Motor neuron (in vitro differentiated cells): ENCODE results near the gene PCIF1. TPM values are rescaled to one million over a fixed set of nuclear protein-coding genes. Genes with fewer than 3 reads are reported as not detected.

ENCODE experiments used
- ATAC-seq, 8 experiments: fragments of 200-7000 bp; cut with Tn5 transposase; replicated peaks in 6 of 8; 2 replicates each; pipeline ENCODE4 v1.8.0; 2021; ENCODE audit warnings: mild to moderate bottlenecking in 8 of 8, moderate library complexity in 8 of 8
- H3K27ac ChIP-seq, 2 donors: fragments of 250-450 bp; sonication (Bioruptor Pico); 2 replicates each; pipeline ENCODE4 v1.9.0; 2021; ENCODE audit warnings: antibody characterized with exemption in 2 of 2, mild to moderate bottlenecking in 2 of 2, moderate library complexity in 1 of 2
- H3K4me1 ChIP-seq, 2 donors: fragments of 250-450 bp; sonication (Bioruptor Pico); replicated peaks in 1 of 2; 2 replicates each; pipeline ENCODE4 v1.6.1; 2021; ENCODE audit warnings: antibody characterized with exemption in 2 of 2, mild to moderate bottlenecking in 2 of 2, moderate library complexity in 1 of 2
- H3K4me3 ChIP-seq, 5 donors: fragments of 250-450 bp; sonication (Bioruptor Pico); 2 replicates each; pipeline ENCODE4 v1.9.0; 2021; ENCODE audit warnings: antibody characterized with exemption in 5 of 5, mild to moderate bottlenecking in 5 of 5, moderate library complexity in 4 of 5
- WGBS, 10 experiments: fragments of 450-650 bp; shearing (Covaris generic); methylation state at CpG; one replicate each; pipeline ENCODE4 v1.0.0; 2022; 5-methylcytosine and 5-hydroxymethylcytosine counted together
- in situ Hi-C, 9 experiments: fragments of 400-800 bp; cut with MboI; loops; one replicate each; pipeline ENCODE4 v1.15.0; 2021; ENCODE audit warnings: low sequenced_read_pairs in 9 of 9, low pct_unique_long_range_greater_than_20kb in 2 of 9; ENCODE audit not compliant: unreplicated experiment in 9 of 9
- total RNA-seq, 8 experiments: library from RNA; unstranded; fragments of 300-600 nt; gene quantifications; 2 replicates each; pipeline versions ENCODE4 v1.2.3 to v1.2.4, GENCODE V29; 2022

Gene PCIF1
- total RNA-seq, result 10 to 100 TPM in 7 of 8 experiments, 1 to 10 TPM in 1; 6.7 to 58.9 (median 20.4) TPM

GRCh38 chr20:45934586-45935415 lies at the start of gene PCIF1:
PCIF1 (plus strand) TSS chr20:45934683; CDS start chr20:45939000, 4,317 bp downstream.
- ATAC-seq, result peak; percentile 72 to 84 (median 82)
- 0 to 2% (median 0%) methylated on average over 1 to 9 of the region's 102 CpGs; no CpG with 5 or more reads in 5 of the 10 experiments for WGBS, 10 experiments
- Histone ChIP-seq H3K4me3 (peak within 1 kb of the TSS; percentile 72 to 95 (median 86)), H3K4me1 (peaks cover 5 to 9% of the 10 kb centered on the region in 2 donors), H3K27ac (peak within 1 kb of the TSS; percentile 99 to 100)
- in situ Hi-C loops, result no loop called here

GRCh38 chr20:45886590-45887345 lies 47.7 kb upstream of the PCIF1 start:
- H3K4me3 ChIP-seq, result no peak overlapping the region

DNA sequence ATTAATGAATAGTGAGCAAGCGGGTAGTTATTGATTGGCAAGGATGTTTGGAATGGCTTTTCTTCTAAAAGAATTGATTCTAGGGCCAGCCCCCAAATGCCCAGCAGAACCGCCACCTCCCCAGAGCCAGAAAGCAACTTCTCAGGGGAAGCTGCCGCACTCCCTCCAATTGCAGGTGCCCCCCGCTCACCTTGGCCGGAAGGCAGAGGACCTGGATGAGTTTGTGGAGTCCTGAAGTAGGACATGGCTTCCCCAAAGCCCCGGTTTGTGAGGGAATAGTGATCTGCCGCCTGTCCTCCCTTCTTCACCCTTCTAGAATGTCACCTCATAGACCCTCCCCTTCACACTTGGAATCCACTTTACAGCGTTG lies 47.2 kb upstream of the PCIF1 start, which contains the start of gene SPATA25:
SPATA25 (minus strand) TSS at position 277 of the 370 bp plus-strand sequence; CDS start at position 245, 32 bp downstream.
- 94 to 96% methylated on average over 2 to 6 of the region's 8 CpGs; no CpG with 5 or more reads in 8 of the 10 experiments for WGBS, 10 experiments
- no peak within 1 kb of the TSS for H3K4me3 ChIP-seq
- in situ Hi-C loops, result no loop called here
- no peak within 1 kb of the TSS for H3K27ac ChIP-seq
- no peak for ATAC-seq
- H3K4me1 ChIP-seq, result peaks cover 15 to 16% of the 10 kb centered on the region in 2 donors

More at GRCh38 chr20:45886590-45887345, 47.7 kb upstream of the PCIF1 start:
- no peak for ATAC-seq
- H3K27ac ChIP-seq, result no peak overlapping the region
- peaks cover 12 to 15% of the 10 kb centered on the region in 2 donors for H3K4me1 ChIP-seq
- 78 to 89% (median 80%) methylated on average over 2 to 5 of the region's 19 CpGs; no CpG with 5 or more reads in 7 of the 10 experiments for WGBS, 10 experiments
- in situ Hi-C loops, result no loop called here

- 40 to 100% (median 93%) methylated on average over 1 to 3 of the region's 3 CpGs; no CpG with 5 or more reads in 4 of the 10 experiments for WGBS, 10 experiments
- in situ Hi-C loops, result no loop called here
- Histone ChIP-seq H3K27ac (no peak overlapping the region), H3K4me3 (no peak overlapping the region), H3K4me1 (peaks cover 15 to 16% of the 10 kb centered on the region in 2 donors)
- no peak for ATAC-seq
Measured at GRCh38 chr20:45888681-45889080, 45.8 kb upstream of the PCIF1 start.

GRCh38 chr20:45890077-45890984 lies 44.2 kb upstream of the PCIF1 start:
- ATAC-seq, result peak; percentile 28 to 83 (median 73)
- Histone ChIP-seq H3K27ac (peak overlapping the region; percentile 85 to 97), H3K4me3 (peak overlapping the region; percentile 68 to 85 (median 73)), H3K4me1 (peaks cover 15 to 16% of the 10 kb centered on the region in 2 donors)
- in situ Hi-C loops, result no loop called here
- 0 to 45% (median 5%) methylated on average over 3 to 19 of the region's 79 CpGs; no CpG with 5 or more reads in 3 of the 10 experiments for WGBS, 10 experiments

DNA sequence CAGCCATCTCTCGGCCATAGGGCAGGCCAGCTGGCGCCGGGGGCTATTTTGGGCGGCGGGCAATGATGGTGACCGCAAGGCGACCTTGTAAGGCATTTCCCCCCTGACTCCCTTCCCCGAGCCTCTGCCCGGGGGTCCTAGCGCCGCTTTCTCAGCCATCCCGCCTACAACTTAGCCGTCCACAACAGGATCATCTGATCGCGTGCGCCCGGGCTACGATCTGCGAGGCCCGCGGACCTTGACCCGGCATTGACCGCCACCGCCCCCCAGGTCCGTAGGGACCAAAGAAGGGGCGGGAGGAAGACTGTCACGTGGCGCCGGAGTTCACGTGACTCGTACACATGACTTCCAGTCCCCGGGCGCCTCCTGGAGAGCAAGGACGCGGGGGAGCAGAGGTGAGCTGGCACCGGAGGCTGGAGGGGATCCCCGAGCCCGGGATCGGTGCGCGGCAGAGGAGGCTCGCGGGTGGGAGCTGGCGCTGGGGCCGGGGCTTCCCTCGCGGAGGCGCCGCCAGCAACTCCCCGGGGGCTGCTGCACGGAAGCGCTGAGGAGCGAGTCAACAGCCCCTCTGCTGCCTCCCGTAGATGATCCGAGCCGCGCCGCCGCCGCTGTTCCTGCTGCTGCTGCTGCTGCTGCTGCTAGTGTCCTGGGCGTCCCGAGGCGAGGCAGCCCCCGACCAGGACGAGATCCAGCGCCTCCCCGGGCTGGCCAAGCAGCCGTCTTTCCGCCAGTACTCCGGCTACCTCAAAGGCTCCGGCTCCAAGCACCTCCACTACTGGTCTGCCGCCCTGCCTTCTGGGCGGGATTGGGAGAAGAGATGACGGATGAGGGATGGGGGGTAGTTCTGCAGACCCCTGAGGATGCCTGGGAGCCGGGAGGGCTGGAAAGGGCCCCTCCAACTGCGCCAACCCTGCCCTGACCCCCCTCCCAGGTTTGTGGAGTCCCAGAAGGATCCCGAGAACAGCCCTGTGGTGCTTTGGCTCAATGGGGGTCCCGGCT lies 43.2 kb upstream of the PCIF1 start, which contains the start of the genes CTSA and NEURL2:
CTSA (plus strand) TSS at position 351 of the 999 bp plus-strand sequence; CDS start at position 585, 234 bp downstream.
NEURL2 (minus strand) TSS at position 224 of the 999 bp plus-strand sequence; CDS start at position 7, 217 bp downstream.
- WGBS, 10 experiments, result 0 to 20% (median 0%) methylated on average over 1 to 9 of the region's 78 CpGs; no CpG with 5 or more reads in 2 of the 10 experiments
- H3K4me3 ChIP-seq, result peak within 1 kb of the TSS; percentile 68 to 85 (median 73)
- peak; percentile 48 to 82 (median 78) for ATAC-seq
- H3K4me1 ChIP-seq, result peaks cover 15 to 16% of the 10 kb centered on the region in 2 donors
- in situ Hi-C loops, result no loop called here
- peak within 1 kb of the TSS; percentile 85 to 97 for H3K27ac ChIP-seq

DNA sequence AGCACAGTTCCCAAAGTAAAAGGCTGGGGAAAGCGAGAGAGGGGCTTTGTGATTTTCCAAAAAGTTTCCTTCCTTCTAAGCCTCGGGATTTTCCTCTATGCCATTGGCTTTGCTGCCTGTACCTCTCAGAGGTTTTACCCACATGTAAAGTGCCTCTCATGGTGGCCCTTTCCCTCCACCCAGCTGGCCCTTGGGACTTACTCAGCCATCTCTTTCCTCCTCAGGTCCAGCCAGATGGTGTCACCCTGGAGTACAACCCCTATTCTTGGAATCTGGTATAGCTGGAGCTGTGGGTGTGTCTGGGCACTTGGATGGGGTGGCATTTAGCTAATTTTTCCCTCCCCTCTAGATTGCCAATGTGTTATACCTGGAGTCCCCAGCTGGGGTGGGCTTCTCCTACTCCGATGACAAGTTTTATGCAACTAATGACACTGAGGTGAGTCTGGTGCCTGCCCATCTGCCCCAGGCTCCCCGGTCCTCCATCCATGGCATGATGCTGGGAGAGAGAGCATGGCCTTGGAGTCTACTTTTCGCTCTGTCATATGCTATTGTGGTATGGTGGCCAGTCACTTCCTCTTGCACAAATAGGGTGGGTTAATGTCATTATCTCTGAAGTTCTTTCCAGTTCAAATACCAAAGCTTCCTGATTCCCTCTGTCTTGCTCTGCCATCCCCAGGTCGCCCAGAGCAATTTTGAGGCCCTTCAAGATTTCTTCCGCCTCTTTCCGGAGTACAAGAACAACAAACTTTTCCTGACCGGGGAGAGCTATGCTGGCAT lies 42.2 kb upstream of the PCIF1 start:
- in situ Hi-C loops, result no loop called here
- H3K4me3 ChIP-seq, result peak overlapping the region; percentile 68 to 85 (median 73)
- 64 to 100% (median 80%) methylated on average over 1 to 9 of the region's 9 CpGs; no CpG with 5 or more reads in 2 of the 10 experiments for WGBS, 10 experiments
- peaks cover 15 to 16% of the 10 kb centered on the region in 2 donors for H3K4me1 ChIP-seq
- ATAC-seq, result peak in 3 of 8 experiments; percentile 2 to 6 (median 5)
- H3K27ac ChIP-seq, result no peak overlapping the region

DNA sequence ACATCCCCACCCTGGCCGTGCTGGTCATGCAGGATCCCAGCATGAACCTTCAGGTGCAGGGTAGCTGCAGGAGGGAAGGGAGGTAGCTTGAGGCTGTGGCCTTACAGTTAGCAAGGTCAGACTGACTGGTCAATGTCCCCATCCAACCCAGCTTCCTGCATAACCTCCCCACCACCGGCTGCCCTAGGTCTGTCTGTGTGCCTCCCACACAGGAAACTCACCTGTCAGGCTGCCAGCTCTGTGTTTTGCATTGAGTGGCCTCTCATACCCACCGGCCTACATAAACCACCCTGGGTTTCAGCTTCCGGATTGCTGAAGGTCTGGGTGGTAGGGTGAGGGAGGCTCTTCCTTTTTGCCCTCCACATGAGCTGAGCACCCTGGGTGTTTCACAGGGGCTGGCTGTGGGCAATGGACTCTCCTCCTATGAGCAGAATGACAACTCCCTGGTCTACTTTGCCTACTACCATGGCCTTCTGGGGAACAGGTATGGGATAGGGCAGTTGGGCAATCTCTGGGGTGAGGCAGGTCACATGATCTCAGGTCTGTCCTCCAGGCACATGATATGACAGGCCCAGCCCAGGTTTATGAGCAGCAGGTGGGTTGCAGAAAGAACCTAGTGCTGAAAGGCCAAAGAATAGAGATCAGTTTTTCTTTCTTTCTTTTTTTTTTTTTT lies 41.5 kb upstream of the PCIF1 start:
- no peak for ATAC-seq
- peaks cover 15 to 16% of the 10 kb centered on the region in 2 donors for H3K4me1 ChIP-seq
- no peak overlapping the region for H3K27ac ChIP-seq
- H3K4me3 ChIP-seq, result no peak overlapping the region
- in situ Hi-C loops, result no loop called here
- WGBS, 10 experiments, result 73 to 100% (median 83%) methylated on average over 1 to 4 of the region's 4 CpGs; no CpG with 5 or more reads in 2 of the 10 experiments

DNA sequence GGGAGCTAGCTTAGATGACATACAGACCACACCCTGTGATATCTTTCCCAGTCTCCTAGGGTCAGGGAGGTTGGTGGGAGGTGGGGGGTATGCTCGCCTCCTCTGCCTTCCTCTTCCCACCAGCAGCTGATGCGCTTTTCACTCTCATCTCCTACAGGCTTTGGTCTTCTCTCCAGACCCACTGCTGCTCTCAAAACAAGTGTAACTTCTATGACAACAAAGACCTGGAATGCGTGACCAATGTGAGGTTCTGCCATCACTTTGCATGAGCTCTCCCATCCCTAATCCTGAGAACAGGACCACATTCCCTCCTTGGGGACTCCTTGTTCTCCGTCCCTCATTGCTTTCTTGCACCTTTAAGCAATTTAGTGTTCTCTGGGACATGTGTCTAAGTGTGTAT lies 40.7 kb upstream of the PCIF1 start:
- H3K27ac ChIP-seq, result no peak overlapping the region
- no peak overlapping the region for H3K4me3 ChIP-seq
- in situ Hi-C loops, result no loop called here
- peaks cover 15 to 16% of the 10 kb centered on the region in 2 donors for H3K4me1 ChIP-seq
- ATAC-seq, result no peak
- WGBS, 10 experiments, result 14 to 100% (median 83%) methylated on average over 1 to 3 of the region's 4 CpGs; no CpG with 5 or more reads in 2 of the 10 experiments

DNA sequence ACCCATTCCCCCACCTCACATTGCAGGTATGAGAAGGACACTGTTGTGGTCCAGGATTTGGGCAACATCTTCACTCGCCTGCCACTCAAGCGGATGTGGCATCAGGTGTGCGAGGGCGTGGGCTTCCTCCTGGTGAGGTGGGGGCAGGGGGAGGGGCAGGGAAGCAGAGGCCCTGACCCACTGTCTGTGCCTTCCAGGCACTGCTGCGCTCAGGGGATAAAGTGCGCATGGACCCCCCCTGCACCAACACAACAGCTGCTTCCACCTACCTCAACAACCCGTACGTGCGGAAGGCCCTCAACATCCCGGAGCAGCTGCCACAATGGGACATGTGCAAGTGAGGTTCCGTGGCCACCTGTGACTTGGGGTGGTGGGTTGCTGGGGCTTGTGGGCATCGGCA lies 39.7 kb upstream of the PCIF1 start:
- WGBS, 10 experiments, result 40 to 100% (median 40%) methylated on average over 1 of the region's 12 CpGs; no CpG with 5 or more reads in 7 of the 10 experiments
- in situ Hi-C loops, result no loop called here
- Histone ChIP-seq H3K4me1 (peaks cover 6 to 8% of the 10 kb centered on the region in 2 donors), H3K4me3 (no peak overlapping the region), H3K27ac (no peak overlapping the region)
- no peak for ATAC-seq
